Temporal lobe (tissue), 2 donors: ENCODE results near the gene TRDMT1. TPM values are rescaled to one million over a fixed set of nuclear protein-coding genes. Genes with fewer than 3 reads are reported as not detected.

Experiments used
- small RNA-seq: library from RNA; depleted of rRNA; stranded (forward); fragments of <200 nt; gene quantifications from one replicate; pipeline ENCODE3, GENCODE V24; 2014; ENCODE audit warnings: low replicate concordance
- total RNA-seq: library from RNA; depleted of rRNA; stranded (reverse); fragments of >200 nt; gene quantifications from one replicate; pipeline ENCODE4 v1.2.3, GENCODE V29; 2014

The TRDMT1 gene
- total RNA-seq, 1 donor from 2014 or later, result 15.2 TPM

Small RNA genes within 50 kb of the gene (small RNA-seq; reads per million reads assigned to genes)
- not detected for gene AC067747.1

Other genes with a start within 250 kb of the TRDMT1 start
- 3.0 TPM for gene CUBN, start 71.9 kb downstream of the TRDMT1 start, total RNA-seq
- 268 TPM for gene VIM, start 26.6 kb upstream of the TRDMT1 start, total RNA-seq